ENCODE data around the gene TTLL1.

TTLL1 gene

GRCh38 chr22:43126501-43127165 lies 37.4 kb upstream of the TTLL1 start:
- H3K4me3 ChIP-seq (ENCODE audit: control insufficient read depth, low read depth, low read length): no peak overlapping the region
- TF ChIP-seq CTCF (conservative IDR thresholded peaks at IDR 0.05; ENCODE audit: control insufficient read depth, insufficient read depth, low read depth, low read length): no peak
- DNase-seq (ENCODE audit: low read depth): peak; percentile 49

DNA sequence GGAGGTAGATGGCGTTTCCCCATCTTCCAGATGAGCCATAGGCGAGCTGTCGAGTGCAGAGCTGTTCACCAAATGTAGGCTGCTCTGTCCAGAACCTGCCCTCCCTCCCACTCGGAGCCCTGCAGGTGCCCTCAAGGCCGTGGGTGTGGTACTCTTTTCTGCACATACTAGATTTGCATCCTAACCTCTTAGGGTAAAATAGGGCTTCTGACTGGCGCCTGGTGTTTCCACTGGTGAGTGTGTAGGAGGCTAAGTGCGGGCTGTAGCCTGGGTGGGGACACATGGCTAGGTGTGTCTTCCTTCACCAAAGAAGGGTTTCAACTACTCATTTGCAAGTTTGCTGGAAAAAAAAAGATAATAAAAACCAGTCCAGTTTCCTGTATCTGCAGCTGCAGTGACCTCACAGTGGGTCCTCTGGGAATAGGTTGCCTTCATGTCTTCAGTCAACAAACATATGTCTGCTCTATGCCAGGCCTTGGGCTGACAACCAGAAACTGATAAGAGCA lies 29.8 kb upstream of the TTLL1 start:
- no peak for TF ChIP-seq CTCF (conservative IDR thresholded peaks at IDR 0.05; ENCODE audit: control insufficient read depth, insufficient read depth, low read depth, low read length)
- peak; percentile 33 for DNase-seq (ENCODE audit: low read depth)
- H3K4me3 ChIP-seq (ENCODE audit: control insufficient read depth, low read depth, low read length): no peak overlapping the region

- TF ChIP-seq CTCF (conservative IDR thresholded peaks at IDR 0.05; ENCODE audit: control insufficient read depth, insufficient read depth, low read depth, low read length): no peak
- DNase-seq (ENCODE audit: low read depth): no peak
- no peak overlapping the region for H3K4me3 ChIP-seq (ENCODE audit: control insufficient read depth, low read depth, low read length)
Observed at GRCh38 chr22:43118024-43118849, 29.0 kb upstream of the TTLL1 start.

DNA sequence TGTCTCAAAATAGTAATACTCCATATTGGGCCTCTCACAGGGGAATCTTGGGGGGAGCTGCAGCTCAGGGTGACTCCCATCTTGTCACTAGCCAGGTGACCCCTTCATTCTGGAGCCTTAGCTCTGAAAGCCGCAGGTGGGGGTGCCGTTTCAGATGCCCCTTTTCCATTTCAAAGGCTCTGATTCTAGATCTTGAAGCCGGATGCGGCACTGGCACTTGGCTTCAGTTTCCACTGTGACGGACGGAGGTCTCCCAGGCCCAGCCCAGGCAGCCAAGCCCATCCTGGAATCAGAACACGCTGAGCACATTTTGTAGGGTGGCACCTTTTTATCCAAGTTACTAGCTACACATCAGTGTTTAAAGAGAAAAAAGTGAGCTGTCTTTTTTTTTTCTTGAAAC lies 27.7 kb upstream of the TTLL1 start:
- no peak overlapping the region for H3K4me3 ChIP-seq (ENCODE audit: control insufficient read depth, low read depth, low read length)
- DNase-seq (ENCODE audit: low read depth): no peak
- no peak for TF ChIP-seq CTCF (conservative IDR thresholded peaks at IDR 0.05; ENCODE audit: control insufficient read depth, insufficient read depth, low read depth, low read length)

DNA sequence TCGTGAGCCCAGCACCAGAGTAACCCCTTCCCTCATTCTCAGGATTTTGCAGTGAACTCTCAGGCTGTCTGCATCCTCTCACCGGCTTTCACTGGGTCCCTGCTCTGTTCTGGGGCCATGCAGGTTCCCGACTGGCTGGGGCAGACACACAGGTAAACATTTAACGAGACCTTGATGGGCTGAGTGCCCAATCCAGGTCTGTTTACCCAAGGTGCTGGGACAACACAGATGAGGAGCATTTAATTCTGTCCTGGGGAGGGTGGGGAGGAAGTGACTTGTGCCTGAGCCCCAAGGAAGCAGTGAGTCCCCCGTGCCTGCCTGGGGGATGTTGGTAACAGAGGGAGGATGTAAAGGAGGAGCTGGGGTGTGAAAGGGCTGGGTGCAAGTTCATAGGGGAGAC lies 25.8 kb upstream of the TTLL1 start:
- DNase-seq (ENCODE audit: low read depth): no peak
- no peak overlapping the region for H3K4me3 ChIP-seq (ENCODE audit: control insufficient read depth, low read depth, low read length)
- no peak for TF ChIP-seq CTCF (conservative IDR thresholded peaks at IDR 0.05; ENCODE audit: control insufficient read depth, insufficient read depth, low read depth, low read length)

DNA sequence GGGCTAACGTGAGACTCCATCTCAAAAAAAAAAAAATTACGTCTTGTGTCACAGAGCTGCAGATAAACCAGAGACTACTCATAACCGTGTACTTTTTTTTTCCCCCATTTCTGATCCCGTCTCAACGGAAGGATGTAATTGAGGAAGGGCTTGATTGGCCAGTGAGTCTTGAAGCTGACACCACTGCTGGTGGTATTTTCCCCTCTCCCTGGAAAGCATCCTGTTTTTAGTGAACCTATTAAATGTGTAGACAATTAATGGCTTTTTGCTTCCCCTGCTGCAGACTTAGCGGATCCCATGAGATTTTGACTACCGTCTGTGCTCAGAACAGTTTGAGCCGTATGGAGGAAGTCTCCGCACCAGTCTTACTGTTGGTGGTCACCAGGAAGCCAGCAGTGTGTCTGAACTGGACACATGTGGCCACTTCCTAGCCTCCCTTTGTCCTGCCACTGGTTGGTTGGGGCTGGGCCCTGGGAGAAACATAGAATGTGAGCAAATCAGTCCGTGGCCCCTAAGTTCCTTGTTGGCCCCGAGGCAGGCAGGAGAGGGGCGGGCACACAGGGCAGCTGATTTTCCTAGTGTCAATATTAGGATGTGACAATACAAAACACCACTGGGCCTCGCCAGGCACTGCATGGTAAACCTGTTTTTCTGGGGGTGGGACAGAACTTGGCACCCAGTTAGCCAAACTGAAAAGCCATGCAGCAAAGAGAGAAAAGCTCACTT lies 24.5 kb upstream of the TTLL1 start:
- no peak for DNase-seq (ENCODE audit: low read depth)
- no peak for TF ChIP-seq CTCF (conservative IDR thresholded peaks at IDR 0.05; ENCODE audit: control insufficient read depth, insufficient read depth, low read depth, low read length)
- no peak overlapping the region for H3K4me3 ChIP-seq (ENCODE audit: control insufficient read depth, low read depth, low read length)
